ENCODE data around the gene HERC3. TPM values are rescaled to one million over a fixed set of nuclear protein-coding genes. Genes with fewer than 3 reads are reported as not detected.

The HERC3 gene
- total and polyA plus RNA-seq, 2 of the 13 experiments (the other 11 are each of a cell fraction or from before 2014, with no cell fraction given), result 3.8 to 6.2 TPM

DNA sequence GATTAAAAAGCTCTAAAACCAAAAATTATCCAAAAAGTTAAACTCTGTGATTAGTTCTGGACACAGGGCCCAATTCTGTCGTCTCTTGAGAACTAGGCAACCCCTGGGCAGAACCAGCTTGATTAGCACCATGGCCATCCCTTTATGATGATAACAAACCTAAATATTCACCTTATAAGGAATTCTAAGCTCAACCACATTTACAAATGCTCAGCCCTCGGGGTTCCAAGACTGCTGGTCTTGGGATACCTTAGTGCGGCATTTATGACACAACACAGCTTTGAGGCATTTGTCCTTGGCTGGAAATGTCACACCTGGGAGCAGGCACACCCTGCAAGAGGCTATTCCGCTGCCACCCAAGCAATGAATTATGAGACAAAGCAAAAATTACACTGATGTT, 132.9 kb downstream of the HERC3 start:
- Histone ChIP-seq H3K9ac (ENCODE audit: insufficient read depth, low read depth, low read length) (no peak overlapping the region), H3K27me3 (ENCODE audit: control insufficient read depth in 1 of 2, insufficient read depth in 2 of 2, low read length in 2 of 2) (no peaks in the 10 kb centered on the region), H4K20me1 (ENCODE audit: insufficient read depth, low read length) (no peaks in the 10 kb centered on the region), H3K36me3 (replicated peaks in 1 of 2; ENCODE audit: control insufficient read depth in 1 of 2, insufficient read depth in 2 of 2, low read length in 2 of 2) (peaks cover 10 to 28% of the 10 kb centered on the region in 2 experiments), H3K9me3 (ENCODE audit: low read length) (no peaks in the 10 kb centered on the region), H3K79me2 (ENCODE audit: insufficient read depth, low read length) (no peaks in the 10 kb centered on the region), H2AFZ (ENCODE audit: low read length) (no peak overlapping the region), H3K27ac (ENCODE audit: extremely low read length, insufficient read depth, low read length) (no peak overlapping the region), H3K4me1 (ENCODE audit: insufficient read depth, low read length) (no peaks in the 10 kb centered on the region), H3K4me2 (ENCODE audit: low read depth, low read length) (no peak overlapping the region), H3K4me3 (replicated peaks in 1 of 3; ENCODE audit: insufficient read depth in 1 of 3, low read depth in 2 of 3, low read length in 3 of 3) (no peak overlapping the region)
- no peak for FAIRE-seq
- BruUV-seq (replicated peaks), result no TSS peak
- ChIA-PET CTCF (ENCODE audit: low intra/inter-chr PET ratio, low total read pairs) (no interaction called here), POLR2A (no interaction called here)
- in situ Hi-C loops (cut with HindIII; ENCODE audit: extremely low pct_ligation_motif_present, low pct_unique_long_range_greater_than_20kb) (no loop called here), intact Hi-C loops (cut with micrococcal nuclease; ENCODE audit: unreplicated experiment) (no loop called here)
- WGBS (ENCODE audit: low lambda C conversion rate), result 94% methylated on average over 4 of the region's 4 CpGs
- DNase-seq (ENCODE audit: low spot score), result no peak
- no peak for ATAC-seq
- TF ChIP-seq ZNF274 (CRISPR knock-in tag; IDR thresholded peaks at IDR 0.05) (no peak), ZNF569 (CRISPR knock-in tag; IDR thresholded peaks at IDR 0.05; ENCODE audit: borderline replicate concordance) (no peak), HHEX (CRISPR knock-in tag; IDR thresholded peaks at IDR 0.05) (no peak), MTF1 (CRISPR knock-in tag; IDR thresholded peaks at IDR 0.05) (no peak), HNF4G (IDR thresholded peaks at IDR 0.05; ENCODE audit: borderline replicate concordance, low read depth, low read length) (no peak), HNF4G (CRISPR knock-in tag; IDR thresholded peaks at IDR 0.05; ENCODE audit: borderline replicate concordance, low read depth) (no peak), JDP2 (CRISPR knock-in tag; IDR thresholded peaks at IDR 0.05; ENCODE audit: borderline replicate concordance) (no peak), HNRNPLL (IDR thresholded peaks at IDR 0.05; ENCODE audit: low read depth, low read length, poor library complexity, severe bottlenecking) (no peak), REXO4 (CRISPR knock-in tag; IDR thresholded peaks at IDR 0.05; ENCODE audit: borderline replicate concordance) (no peak), MLX (CRISPR knock-in tag; IDR thresholded peaks at IDR 0.05) (no peak), ZNF256 (CRISPR knock-in tag; conservative IDR thresholded peaks at IDR 0.05) (no peak), POLR2G (IDR thresholded peaks at IDR 0.05; ENCODE audit: low read depth, low read length) (no peak), CENPT (CRISPR knock-in tag; IDR thresholded peaks at IDR 0.05; ENCODE audit: low read depth) (no peak), ZFP82 (CRISPR knock-in tag; IDR thresholded peaks at IDR 0.05; ENCODE audit: borderline replicate concordance) (no peak)
- TF ChIP-seq, protein P1, sequence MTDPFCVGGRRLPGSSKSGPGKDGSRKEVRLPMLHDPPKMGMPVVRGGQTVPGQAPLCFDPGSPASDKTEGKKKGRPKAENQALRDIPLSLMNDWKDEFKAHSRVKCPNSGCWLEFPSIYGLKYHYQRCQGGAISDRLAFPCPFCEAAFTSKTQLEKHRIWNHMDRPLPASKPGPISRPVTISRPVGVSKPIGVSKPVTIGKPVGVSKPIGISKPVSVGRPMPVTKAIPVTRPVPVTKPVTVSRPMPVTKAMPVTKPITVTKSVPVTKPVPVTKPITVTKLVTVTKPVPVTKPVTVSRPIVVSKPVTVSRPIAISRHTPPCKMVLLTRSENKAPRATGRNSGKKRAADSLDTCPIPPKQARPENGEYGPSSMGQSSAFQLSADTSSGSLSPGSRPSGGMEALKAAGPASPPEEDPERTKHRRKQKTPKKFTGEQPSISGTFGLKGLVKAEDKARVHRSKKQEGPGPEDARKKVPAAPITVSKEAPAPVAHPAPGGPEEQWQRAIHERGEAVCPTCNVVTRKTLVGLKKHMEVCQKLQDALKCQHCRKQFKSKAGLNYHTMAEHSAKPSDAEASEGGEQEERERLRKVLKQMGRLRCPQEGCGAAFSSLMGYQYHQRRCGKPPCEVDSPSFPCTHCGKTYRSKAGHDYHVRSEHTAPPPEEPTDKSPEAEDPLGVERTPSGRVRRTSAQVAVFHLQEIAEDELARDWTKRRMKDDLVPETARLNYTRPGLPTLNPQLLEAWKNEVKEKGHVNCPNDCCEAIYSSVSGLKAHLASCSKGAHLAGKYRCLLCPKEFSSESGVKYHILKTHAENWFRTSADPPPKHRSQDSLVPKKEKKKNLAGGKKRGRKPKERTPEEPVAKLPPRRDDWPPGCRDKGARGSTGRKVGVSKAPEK (CRISPR knock-in tag; IDR thresholded peaks at IDR 0.05; ENCODE audit: borderline replicate concordance), result no peak
- TF ChIP-seq, protein P2, sequence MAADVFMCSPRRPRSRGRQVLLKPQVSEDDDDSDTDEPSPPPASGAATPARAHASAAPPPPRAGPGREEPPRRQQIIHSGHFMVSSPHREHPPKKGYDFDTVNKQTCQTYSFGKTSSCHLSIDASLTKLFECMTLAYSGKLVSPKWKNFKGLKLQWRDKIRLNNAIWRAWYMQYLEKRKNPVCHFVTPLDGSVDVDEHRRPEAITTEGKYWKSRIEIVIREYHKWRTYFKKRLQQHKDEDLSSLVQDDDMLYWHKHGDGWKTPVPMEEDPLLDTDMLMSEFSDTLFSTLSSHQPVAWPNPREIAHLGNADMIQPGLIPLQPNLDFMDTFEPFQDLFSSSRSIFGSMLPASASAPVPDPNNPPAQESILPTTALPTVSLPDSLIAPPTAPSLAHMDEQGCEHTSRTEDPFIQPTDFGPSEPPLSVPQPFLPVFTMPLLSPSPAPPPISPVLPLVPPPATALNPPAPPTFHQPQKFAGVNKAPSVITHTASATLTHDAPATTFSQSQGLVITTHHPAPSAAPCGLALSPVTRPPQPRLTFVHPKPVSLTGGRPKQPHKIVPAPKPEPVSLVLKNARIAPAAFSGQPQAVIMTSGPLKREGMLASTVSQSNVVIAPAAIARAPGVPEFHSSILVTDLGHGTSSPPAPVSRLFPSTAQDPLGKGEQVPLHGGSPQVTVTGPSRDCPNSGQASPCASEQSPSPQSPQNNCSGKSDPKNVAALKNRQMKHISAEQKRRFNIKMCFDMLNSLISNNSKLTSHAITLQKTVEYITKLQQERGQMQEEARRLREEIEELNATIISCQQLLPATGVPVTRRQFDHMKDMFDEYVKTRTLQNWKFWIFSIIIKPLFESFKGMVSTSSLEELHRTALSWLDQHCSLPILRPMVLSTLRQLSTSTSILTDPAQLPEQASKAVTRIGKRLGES (CRISPR knock-in tag; IDR thresholded peaks at IDR 0.05; ENCODE audit: borderline replicate concordance), result no peak
